ENCODE measurements around the gene SLC44A3. TPM values are rescaled to one million over a fixed set of nuclear protein-coding genes. Genes with fewer than 3 reads are reported as not detected.

SLC44A3 gene
- total RNA-seq, 2 donors from 2014 or later, result 17.8 to 32.9 TPM

GRCh38 chr1:94925004-94925403 lies 104.8 kb downstream of the SLC44A3 start:
- H3K36me3 ChIP-seq (replicated peaks in 1 of 2; ENCODE audit: insufficient read depth in 1 of 2, low read depth in 2 of 2), result no peaks in the 10 kb centered on the region
- peaks cover 60% of the 10 kb centered on the region for H3K4me1 ChIP-seq
- DNase-seq (peak in 3 of 4 donors; percentile 26 to 49 (median 27)), ATAC-seq (no peak)
- H3K27me3 ChIP-seq, result no peaks in the 10 kb centered on the region
- H3K27ac ChIP-seq, result peak overlapping the region; percentile 82 to 94 (median 91)
- no peak for TF ChIP-seq POLR2A (IDR thresholded peaks at IDR 0.05)
- TF ChIP-seq CTCF (IDR thresholded peaks at IDR 0.05), result no peak
- no peak overlapping the region for H3K4me3 ChIP-seq
- no peaks in the 10 kb centered on the region for H3K9me3 ChIP-seq
- intact Hi-C loops (cut with DNase I), result no loop called here
- 9 to 10% methylated on average over 2 of the region's 2 CpGs for whole genome bisulfite sequencing, 2 donors

GRCh38 chr1:94925561-94926125 lies 105.5 kb downstream of the SLC44A3 start:
- peak; percentile 46 to 88 (median 76) for TF ChIP-seq POLR2A (IDR thresholded peaks at IDR 0.05)
- TF ChIP-seq CTCF (IDR thresholded peaks at IDR 0.05), result peak in 3 of 7 experiments; percentile 3 to 20 (median 16)
- Histone ChIP-seq H3K9me3 (no peaks in the 10 kb centered on the region), H3K36me3 (replicated peaks in 1 of 2; ENCODE audit: insufficient read depth in 1 of 2, low read depth in 2 of 2) (no peaks in the 10 kb centered on the region), H3K4me1 (peaks cover 58% of the 10 kb centered on the region), H3K27me3 (no peaks in the 10 kb centered on the region), H3K4me3 (peak overlapping the region; percentile 47 to 72), H3K27ac (peak overlapping the region; percentile 82 to 94 (median 91))
- 2 to 3% methylated on average over 18 to 23 of the region's 23 CpGs for WGBS, 2 donors
- ATAC-seq (peak; percentile 60), DNase-seq (peak; percentile 69 to 77 (median 74))
- intact Hi-C loops (cut with DNase I), result no loop called here

- Histone ChIP-seq H3K27ac (peak overlapping the region; percentile 82 to 94 (median 91)), H3K9me3 (no peaks in the 10 kb centered on the region), H3K4me1 (peaks cover 58% of the 10 kb centered on the region), H3K4me3 (peak overlapping the region; percentile 47 to 72), H3K27me3 (no peaks in the 10 kb centered on the region), H3K36me3 (replicated peaks in 1 of 2; ENCODE audit: insufficient read depth in 1 of 2, low read depth in 2 of 2) (no peaks in the 10 kb centered on the region)
- DNase-seq (peak; percentile 40 to 65 (median 53)), ATAC-seq (peak; percentile 45)
- 0% methylated on average over 3 to 76 of the region's 78 CpGs for WGBS, 2 donors
- intact Hi-C loops (cut with DNase I), result no loop called here
- no peak for TF ChIP-seq POLR2A (IDR thresholded peaks at IDR 0.05)
- TF ChIP-seq CTCF (IDR thresholded peaks at IDR 0.05), result peak; percentile 11 to 52 (median 27)
These were observed 106.2 kb downstream of the SLC44A3 start for GRCh38 chr1:94926126-94926914.

GRCh38 chr1:94926915-94927404 lies 106.8 kb downstream of the SLC44A3 start, which contains the start of gene CNN3:
Gene CNN3, minus strand, starts transcription at chr1:94927110. Its CDS starts 216 bp downstream, at chr1:94926894.
- peak; percentile 96 to 98 (median 97) for TF ChIP-seq POLR2A (IDR thresholded peaks at IDR 0.05)
- peak in 1 of 7 experiments; percentile 14 for TF ChIP-seq CTCF (IDR thresholded peaks at IDR 0.05)
- no peaks in the 10 kb centered on the region for H3K9me3 ChIP-seq
- DNase-seq, result peak; percentile 86 to 93 (median 91)
- H3K4me3 ChIP-seq, result peak within 1 kb of the TSS; percentile 47 to 72
- ATAC-seq, result peak; percentile 86
- 0 to 1% methylated on average over 9 to 49 of the region's 57 CpGs for WGBS, 2 donors
- H3K27me3 ChIP-seq, result no peaks in the 10 kb centered on the region
- H3K4me1 ChIP-seq, result peaks cover 58% of the 10 kb centered on the region
- H3K36me3 ChIP-seq (replicated peaks in 1 of 2; ENCODE audit: insufficient read depth in 1 of 2, low read depth in 2 of 2), result no peaks in the 10 kb centered on the region
- H3K27ac ChIP-seq, result peak within 1 kb of the TSS; percentile 82 to 94 (median 91)
- intact Hi-C loops (cut with DNase I), result no loop called here

Data from body of pancreas (tissue), 4 donors.